ENCODE measurements around the gene RNASEH2B.

The RNASEH2B gene

DNA sequence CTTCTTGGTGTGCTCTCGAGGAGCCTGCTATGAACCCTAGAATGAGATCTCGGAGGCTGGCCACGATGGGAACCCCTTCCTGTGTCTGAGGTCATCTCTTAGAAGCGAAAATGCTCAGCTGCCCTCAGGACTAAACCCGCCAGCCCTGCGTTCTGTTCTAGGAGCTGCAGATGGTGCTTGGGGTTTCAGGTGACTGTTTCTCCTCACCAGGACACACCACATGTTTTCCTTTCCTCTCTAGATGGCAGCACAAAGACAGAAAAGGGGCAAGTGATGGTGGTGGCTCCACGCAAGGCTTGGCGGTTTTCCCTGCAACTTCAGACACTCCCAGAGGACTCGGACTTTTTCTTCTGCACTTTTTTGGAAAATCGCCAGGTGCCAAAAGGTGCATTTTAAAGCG is 60.1 kb downstream of the RNASEH2B start:
- Histone ChIP-seq H3K27ac (no peak overlapping the region), H3K27me3 (no peaks in the 10 kb centered on the region), H3K9me3 (no peaks in the 10 kb centered on the region), H3K4me3 (no peak overlapping the region), H3K36me3 (peaks cover under 1 to 25% (median 9%) of the 10 kb centered on the region in 3 donors), H3K4me1 (no peaks in the 10 kb centered on the region)
- peak in 1 of 2 experiments; percentile 29 for TF ChIP-seq CTCF (IDR thresholded peaks at IDR 0.05)
- intact Hi-C loops (cut with DNase I; ENCODE audit: low total_unique reads): loop anchor here (10.0 kb wide), 1 partner anchor 95 kb away; no protein-coding TSS in a partner anchor
- DNase-seq: no peak

GRCh38 chr13:50970956-50971355 is 61.4 kb downstream of the RNASEH2B start:
- Histone ChIP-seq H3K27ac (no peak overlapping the region), H3K4me3 (no peak overlapping the region), H3K9me3 (no peaks in the 10 kb centered on the region), H3K36me3 (peaks cover 3 to 15% (median 11%) of the 10 kb centered on the region in 3 donors), H3K4me1 (no peaks in the 10 kb centered on the region), H3K27me3 (no peaks in the 10 kb centered on the region)
- intact Hi-C loops (cut with DNase I; ENCODE audit: low total_unique reads): no loop called here
- no peak for DNase-seq
- no peak for TF ChIP-seq CTCF (IDR thresholded peaks at IDR 0.05)

GRCh38 chr13:50974268-50974667 is 64.7 kb downstream of the RNASEH2B start:
- Histone ChIP-seq H3K4me3 (no peak overlapping the region), H3K9me3 (no peaks in the 10 kb centered on the region), H3K36me3 (peaks cover 3 to 20% (median 16%) of the 10 kb centered on the region in 3 donors), H3K4me1 (no peaks in the 10 kb centered on the region), H3K27ac (no peak overlapping the region), H3K27me3 (no peaks in the 10 kb centered on the region)
- DNase-seq: no peak
- no peak for TF ChIP-seq CTCF (IDR thresholded peaks at IDR 0.05)
- intact Hi-C loops (cut with DNase I; ENCODE audit: low total_unique reads): no loop called here

- no peaks in the 10 kb centered on the region for H3K4me1 ChIP-seq
- H3K9me3 ChIP-seq: no peaks in the 10 kb centered on the region
- no peaks in the 10 kb centered on the region for H3K27me3 ChIP-seq
- intact Hi-C loops (cut with DNase I; ENCODE audit: low total_unique reads): no loop called here
- TF ChIP-seq CTCF (IDR thresholded peaks at IDR 0.05): no peak
- no peak overlapping the region for H3K4me3 ChIP-seq
- DNase-seq: no peak
- no peak overlapping the region for H3K27ac ChIP-seq
- H3K36me3 ChIP-seq: peaks cover 3 to 8% (median 6%) of the 10 kb centered on the region in 3 donors
These were observed 69.6 kb downstream of the RNASEH2B start for GRCh38 chr13:50979187-50979586.

- no peaks in the 10 kb centered on the region for H3K27me3 ChIP-seq
- no peaks in the 10 kb centered on the region for H3K4me1 ChIP-seq
- H3K4me3 ChIP-seq: no peak overlapping the region
- no peaks in the 10 kb centered on the region for H3K9me3 ChIP-seq
- no peak for TF ChIP-seq CTCF (IDR thresholded peaks at IDR 0.05)
- DNase-seq: no peak
- intact Hi-C loops (cut with DNase I; ENCODE audit: low total_unique reads): no loop called here
- H3K27ac ChIP-seq: no peak overlapping the region
- H3K36me3 ChIP-seq: peaks cover 0 to under 1% (median 0%) of the 10 kb centered on the region in 3 donors
These were observed 72.1 kb downstream of the RNASEH2B start for GRCh38 chr13:50981686-50982085.

DNA sequence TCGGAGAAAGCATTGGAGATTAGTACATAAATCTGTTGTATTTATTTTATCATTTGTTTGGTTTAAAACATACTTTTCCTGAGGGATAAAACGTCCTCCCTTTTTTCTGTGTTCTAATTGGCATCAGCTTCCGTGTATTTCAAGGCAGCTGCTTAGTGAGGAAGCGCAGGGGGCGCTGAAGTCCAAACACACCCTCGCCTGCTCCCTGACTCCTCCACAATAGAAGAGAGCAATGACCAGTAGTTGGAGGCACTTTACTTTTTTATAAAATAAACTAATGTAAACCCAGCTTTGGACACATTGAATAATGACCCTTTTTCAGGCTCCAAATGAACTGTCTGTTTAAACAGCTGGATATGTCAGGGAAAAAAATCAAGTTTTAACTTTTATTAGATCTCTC is 79.9 kb downstream of the RNASEH2B start:
- H3K4me1 ChIP-seq: peaks cover 0 to 20% (median 4%) of the 10 kb centered on the region in 4 donors
- DNase-seq: peak in 1 of 2 donors; percentile 51
- no peak overlapping the region for H3K4me3 ChIP-seq
- intact Hi-C loops (cut with DNase I; ENCODE audit: low total_unique reads): no loop called here
- TF ChIP-seq CTCF (IDR thresholded peaks at IDR 0.05): peak in 1 of 2 experiments; percentile 5
- no peak overlapping the region for H3K27ac ChIP-seq
- H3K36me3 ChIP-seq: no peaks in the 10 kb centered on the region
- no peaks in the 10 kb centered on the region for H3K9me3 ChIP-seq
- no peaks in the 10 kb centered on the region for H3K27me3 ChIP-seq

Measured in tibial artery (tissue), 4 donors.